Keratinocyte (primary cell): ENCODE measurements around the gene ZFP42. TPM values are rescaled to one million over a fixed set of nuclear protein-coding genes. Genes with fewer than 3 reads are reported as not detected.

ENCODE experiments used
- DNase-seq: peaks from one replicate; pipeline ENCODE4 v3.0.0-alpha.2; 2011; ENCODE audit warnings: low read depth, missing footprints, low spot score
- FAIRE-seq: peaks from 2 replicates; lab custom pipeline; 2011; peaks lifted over from hg19 to GRCh38; lab: Jason Lieb, UNC
- H2AFZ ChIP-seq: 2 replicates; pipeline ENCODE4 v1.6.0; 2012; ENCODE audit warnings: low read length, control low read depth, inconsistent platforms; ENCODE audit not compliant: control insufficient read depth
- H3K27ac ChIP-seq: 2 replicates; pipeline ENCODE4 v1.5.1; 2011; ENCODE audit warnings: low read length; ENCODE audit not compliant: control insufficient read depth, insufficient read depth
- H3K27me3 ChIP-seq: 3 replicates; pipeline ENCODE4 v1.6.0; 2011; ENCODE audit warnings: low read length; ENCODE audit not compliant: control insufficient read depth, insufficient read depth; ENCODE audit errors: extremely low read depth
- H3K36me3 ChIP-seq, 2 experiments: 2 replicates in 1 of 2; 3 replicates in 1 of 2; pipeline ENCODE4 v1.5.1; 2011; ENCODE audit warnings: low read length in 2 of 2, mild to moderate bottlenecking in 1 of 2; ENCODE audit not compliant: control insufficient read depth in 2 of 2, insufficient read depth in 2 of 2; ENCODE audit errors: extremely low read depth in 1 of 2
- H3K4me1 ChIP-seq: 3 replicates; pipeline ENCODE4 v1.5.1; 2011; ENCODE audit warnings: low read length; ENCODE audit not compliant: control insufficient read depth, insufficient read depth; ENCODE audit errors: extremely low read depth
- H3K4me2 ChIP-seq: 3 replicates; pipeline ENCODE4 v1.6.0; 2011; ENCODE audit warnings: low read depth, low read length; ENCODE audit not compliant: control insufficient read depth, insufficient read depth; ENCODE audit errors: extremely low read depth
- H3K4me3 ChIP-seq, 3 experiments: fragments of 200-600 bp in 1 of 3; sonication (generic) in 1 of 3; 2 replicates in 2 of 3; 3 replicates in 1 of 3; pipeline ENCODE4 v1.5.1; 2011 to 2016; ENCODE audit warnings: low read length in 3 of 3, mild to moderate bottlenecking in 3 of 3, control low read depth in 2 of 3, inconsistent platforms in 1 of 3, low read depth in 1 of 3, mixed read lengths in 1 of 3, mixed run types in 1 of 3, moderate library complexity in 1 of 3; ENCODE audit not compliant: control insufficient read depth in 2 of 3, insufficient read depth in 2 of 3; ENCODE audit errors: extremely low read depth in 1 of 3
- H3K79me2 ChIP-seq: 2 replicates; pipeline ENCODE4 v1.6.0; 2012; ENCODE audit warnings: low read length; ENCODE audit not compliant: control insufficient read depth, insufficient read depth
- H3K9ac ChIP-seq: 3 replicates; pipeline ENCODE4 v1.6.0; 2011; ENCODE audit warnings: low read length; ENCODE audit not compliant: control insufficient read depth, insufficient read depth; ENCODE audit errors: extremely low read depth
- H3K9me1 ChIP-seq: 3 replicates; pipeline ENCODE4 v1.6.0; 2011; ENCODE audit warnings: low read length; ENCODE audit not compliant: control insufficient read depth, insufficient read depth; ENCODE audit errors: extremely low read depth
- H3K9me3 ChIP-seq: 2 replicates; pipeline ENCODE4 v1.5.1; 2012; ENCODE audit warnings: low read depth, low read length; ENCODE audit not compliant: control insufficient read depth
- H4K20me1 ChIP-seq: 3 replicates; pipeline ENCODE4 v1.6.0; 2011; ENCODE audit warnings: low read length; ENCODE audit not compliant: control insufficient read depth, insufficient read depth; ENCODE audit errors: extremely low read depth
- CTCF ChIP-seq, 3 experiments: IDR thresholded peaks in 1 of 3; conservative IDR thresholded peaks in 1 of 3; optimal IDR thresholded peaks in 1 of 3; 2 replicates in 2 of 3; 3 replicates in 1 of 3; pipeline versions ENCODE3 to v1.5.1; 2011; ENCODE audit warnings: low read length in 3 of 3, mild to moderate bottlenecking in 3 of 3, moderate library complexity in 2 of 3, control low read depth in 1 of 3, inconsistent platforms in 1 of 3; ENCODE audit not compliant: insufficient read depth in 2 of 3; ENCODE audit errors: extremely low read depth in 1 of 3
- EZH2 ChIP-seq: IDR thresholded peaks from one replicate; pipeline ENCODE4 v1.6.1; 2012; ENCODE audit warnings: inconsistent platforms, mild to moderate bottlenecking, low read length, moderate library complexity
- dilution Hi-C: fragments of 300-500 bp; cut with MboI; formaldehyde crosslinking; loops from one replicate; pipeline ENCODE4 v1.7.0; 2020; ENCODE audit warnings: low sequenced_read_pairs; ENCODE audit not compliant: extremely low pct_ligation_motif_present
- polyA plus RNA-seq, 5 experiments: library from polyadenylated mRNA; depleted of rRNA in 3 of 5; stranded (reverse) in 3 of 5; stranded (forward) in 1 of 5; unstranded in 1 of 5; fragments of >200 nt; gene quantifications; 1 replicate in 1 of 5; 2 replicates in 3 of 5; 3 replicates in 1 of 5; pipeline versions ENCODE4 v1.2.1 to v1.2.3, GENCODE V29; 2011 to 2012; ENCODE audit warnings: missing spikeins in 2 of 5, low read depth in 1 of 5, low replicate concordance in 1 of 5

Gene ZFP42
- polyA plus RNA-seq, 1 donor (not counting 4 experiments of a cell fraction or from before 2014, with no cell fraction given) = 3.1 TPM

- Histone ChIP-seq H3K4me1 (peaks cover 3% of the 10 kb centered on the region), H3K9me3 (no peaks in the 10 kb centered on the region), H3K27me3 (no peaks in the 10 kb centered on the region), H3K9me1 (no peaks in the 10 kb centered on the region), H2AFZ (no peak overlapping the region), H3K4me3 (no peak overlapping the region), H3K4me2 (no peak overlapping the region), H4K20me1 (no peaks in the 10 kb centered on the region), H3K79me2 (no peaks in the 10 kb centered on the region), H3K36me3 (no peaks in the 10 kb centered on the region), H3K9ac (no peak overlapping the region), H3K27ac (no peak overlapping the region)
- dilution Hi-C loops = no loop called here
- DNase-seq (no peak), FAIRE-seq (no peak)
- no peak for TF ChIP-seq CTCF (optimal IDR thresholded peaks at IDR 0.05 in 1 of 3, IDR thresholded peaks at IDR 0.05 in 1 of 3, conservative IDR thresholded peaks at IDR 0.05 in 1 of 3; ENCODE audit: extremely low read depth in 1 of 3, insufficient read depth in 2 of 3, low read length in 3 of 3)
- no peak for TF ChIP-seq EZH2
Observed at GRCh38 chr4:188006285-188006848, 10.8 kb downstream of the ZFP42 start.

- Histone ChIP-seq H3K4me2 (no peak overlapping the region), H3K9ac (no peak overlapping the region), H3K4me3 (no peak overlapping the region), H3K9me3 (no peaks in the 10 kb centered on the region), H3K9me1 (no peaks in the 10 kb centered on the region), H3K36me3 (no peaks in the 10 kb centered on the region), H3K4me1 (no peaks in the 10 kb centered on the region), H3K27ac (no peak overlapping the region), H2AFZ (no peak overlapping the region), H3K27me3 (no peaks in the 10 kb centered on the region), H4K20me1 (no peaks in the 10 kb centered on the region), H3K79me2 (no peaks in the 10 kb centered on the region)
- FAIRE-seq (peak; percentile 32), DNase-seq (no peak)
- dilution Hi-C loops = no loop called here
- no peak for TF ChIP-seq CTCF (optimal IDR thresholded peaks at IDR 0.05 in 1 of 3, IDR thresholded peaks at IDR 0.05 in 1 of 3, conservative IDR thresholded peaks at IDR 0.05 in 1 of 3; ENCODE audit: extremely low read depth in 1 of 3, insufficient read depth in 2 of 3, low read length in 3 of 3)
- no peak for TF ChIP-seq EZH2
Observed at GRCh38 chr4:188008377-188008776, 12.8 kb downstream of the ZFP42 start.
